Endothelial cell of umbilical vein (primary cell): Measurements from ENCODE around the gene COL28A1. TPM values are rescaled to one million over a fixed set of nuclear protein-coding genes. Genes with fewer than 3 reads are reported as not detected.

Experiments used
- BruUV-seq: library from RNA; stranded (reverse); fragments of 400-500 nt; replicated peaks from 2 replicates; lab custom pipeline; 2021; lab: Mats Ljungman, UMichigan
- CTCF ChIA-PET: fragments of 300-600, 350-600 bp; sonication (Branson Sonifier 250); formaldehyde crosslinking; loops from one replicate; lab custom pipeline; 2021; ENCODE audit warnings: antibody characterized with exemption, inconsistent platforms; lab: Charles Lee
- POLR2A ChIA-PET: fragments of 300-600, 350-600 bp; sonication (Branson Sonifier 250); formaldehyde crosslinking; loops from one replicate; lab custom pipeline; 2021; ENCODE audit warnings: antibody characterized with exemption, inconsistent platforms; lab: Charles Lee
- DNase-seq: peaks from one replicate; pipeline ENCODE4 v3.0.0-alpha.2; 2011; ENCODE audit warnings: low read depth, low spot score
- FAIRE-seq: peaks from 2 replicates; lab custom pipeline; 2011; peaks lifted over from hg19 to GRCh38; lab: Jason Lieb, UNC
- H2AFZ ChIP-seq: 2 replicates; pipeline ENCODE4 v1.6.0; 2012; ENCODE audit warnings: low read depth, low read length, control low read depth, inconsistent platforms
- H3K27ac ChIP-seq: 2 replicates; pipeline ENCODE4 v1.5.1; 2011; ENCODE audit warnings: low read depth, mild to moderate bottlenecking, control low read depth, low read length, moderate library complexity; ENCODE audit not compliant: insufficient read depth
- H3K27me3 ChIP-seq, 2 experiments: 2 replicates each; pipeline versions ENCODE4 v1.6.0 to v1.6.1; 2011; ENCODE audit warnings: low read length in 2 of 2, mixed read lengths in 1 of 2; ENCODE audit not compliant: control insufficient read depth in 2 of 2, insufficient read depth in 2 of 2
- H3K36me3 ChIP-seq, 2 experiments: 2 replicates in 1 of 2; 3 replicates in 1 of 2; pipeline ENCODE4 v1.5.1; 2011; ENCODE audit warnings: low read length in 2 of 2, mild to moderate bottlenecking in 1 of 2, moderate library complexity in 1 of 2; ENCODE audit not compliant: control insufficient read depth in 2 of 2, insufficient read depth in 2 of 2; ENCODE audit errors: extremely low read depth in 1 of 2
- H3K4me1 ChIP-seq: 3 replicates; pipeline ENCODE4 v1.5.1; 2011; ENCODE audit warnings: mild to moderate bottlenecking, low read length; ENCODE audit not compliant: control insufficient read depth, insufficient read depth; ENCODE audit errors: extremely low read depth
- H3K4me2 ChIP-seq: 2 replicates; pipeline ENCODE4 v1.6.1; 2011; ENCODE audit warnings: low read length, control low read depth, mixed read lengths; ENCODE audit not compliant: insufficient read depth
- H3K4me3 ChIP-seq, 3 experiments: fragments of 200-600 bp in 1 of 3; sonication (generic), shearing (Covaris generic) in 1 of 3; replicated peaks in 1 of 3; 2 replicates each; pipeline ENCODE4 v1.5.1; 2011 to 2016; ENCODE audit warnings: control low read depth in 3 of 3, low read length in 3 of 3, mild to moderate bottlenecking in 2 of 3, inconsistent platforms in 1 of 3, low read depth in 1 of 3, moderate library complexity in 1 of 3; ENCODE audit not compliant: insufficient read depth in 1 of 3
- H3K79me2 ChIP-seq: 2 replicates; pipeline ENCODE4 v1.6.0; 2012; ENCODE audit warnings: low read length, inconsistent platforms; ENCODE audit not compliant: control insufficient read depth, insufficient read depth
- H3K9ac ChIP-seq: replicated peaks from 2 replicates; pipeline ENCODE3; 2011; ENCODE audit warnings: low read length, control low read depth; ENCODE audit not compliant: insufficient read depth; ENCODE audit errors: extremely low read depth
- H3K9me1 ChIP-seq: replicated peaks from 3 replicates; pipeline ENCODE4 v1.6.0; 2011; ENCODE audit warnings: mild to moderate bottlenecking, low read length; ENCODE audit not compliant: control insufficient read depth, insufficient read depth; ENCODE audit errors: extremely low read depth
- H3K9me3 ChIP-seq: replicated peaks from 2 replicates; pipeline ENCODE4 v1.5.1; 2012; ENCODE audit warnings: low read length, inconsistent platforms; ENCODE audit not compliant: control insufficient read depth, insufficient read depth
- H4K20me1 ChIP-seq: replicated peaks from 2 replicates; pipeline ENCODE3; 2011; ENCODE audit warnings: mild to moderate bottlenecking, low read length; ENCODE audit not compliant: control insufficient read depth, insufficient read depth; ENCODE audit errors: extremely low read depth
- EZH2 ChIP-seq: IDR thresholded peaks from 2 replicates; pipeline ENCODE4 v1.6.1; 2012; ENCODE audit warnings: borderline replicate concordance, low read depth, mild to moderate bottlenecking, moderate library complexity, low read length, inconsistent platforms; ENCODE audit not compliant: severe bottlenecking
- FOS ChIP-seq: IDR thresholded peaks from 2 replicates; pipeline ENCODE4 v1.6.1; 2011; ENCODE audit warnings: mild to moderate bottlenecking, low read length, moderate library complexity, borderline replicate concordance; ENCODE audit not compliant: insufficient read depth
- GATA2 ChIP-seq: IDR thresholded peaks from 2 replicates; pipeline ENCODE4 v1.7.0; 2011; ENCODE audit warnings: low read depth, mild to moderate bottlenecking, moderate library complexity, mixed read lengths, low read length; ENCODE audit not compliant: insufficient read length, insufficient read depth
- JUN ChIP-seq: IDR thresholded peaks from 2 replicates; pipeline ENCODE4 v1.6.1; 2011; ENCODE audit warnings: borderline replicate concordance, low read depth; ENCODE audit not compliant: insufficient read length, insufficient read depth
- MYC ChIP-seq: IDR thresholded peaks from one replicate; pipeline ENCODE4 v1.6.1; 2011; ENCODE audit warnings: mild to moderate bottlenecking, low read depth, low read length
- POLR2A ChIP-seq: IDR thresholded peaks from 2 replicates; pipeline ENCODE4 v1.6.1; 2012; ENCODE audit warnings: low read depth, mild to moderate bottlenecking, control low read depth, low read length
- POLR2AphosphoS5 ChIP-seq: IDR thresholded peaks from 2 replicates; pipeline ENCODE4 v1.6.1; 2012; ENCODE audit warnings: low read depth, mild to moderate bottlenecking, control low read depth, low read length, moderate library complexity; ENCODE audit not compliant: insufficient read depth
- dilution Hi-C: fragments of 300-500 bp; cut with MboI; formaldehyde crosslinking; loops from one replicate; pipeline ENCODE4 v1.15.0; 2019; ENCODE audit warnings: low sequenced_read_pairs; ENCODE audit not compliant: extremely low pct_ligation_motif_present
- intact Hi-C: fragments of 100-400 bp; cut with micrococcal nuclease; formaldehyde crosslinking; loops from one replicate; pipeline ENCODE4 v1.10.0; 2022
- polyA plus RNA-seq, 4 experiments: library from polyadenylated mRNA; depleted of rRNA in 3 of 4; stranded (reverse) in 3 of 4; unstranded in 1 of 4; fragments of >200 nt; gene quantifications; 2 replicates each; pipeline versions ENCODE4 v1.2.1 to v1.2.3, GENCODE V29; 2011 to 2012; ENCODE audit warnings: missing spikeins in 1 of 4
- total RNA-seq: library from RNA; stranded (reverse); gene quantifications from 2 replicates; pipeline ENCODE4 v1.2.3, GENCODE V29; 2021
- TF ChIP-seq, protein P1 (sequence below): IDR thresholded peaks from 2 replicates; pipeline ENCODE4 v1.6.1; 2011; ENCODE audit not compliant: insufficient read depth, insufficient read length
- TF ChIP-seq, protein P2 (sequence below), 2 donors: IDR thresholded peaks; 1 replicate in 1 of 2; 2 replicates in 1 of 2; pipeline ENCODE4 v1.5.1; 2011; ENCODE audit warnings: low read length in 2 of 2, mild to moderate bottlenecking in 2 of 2, moderate library complexity in 2 of 2, control low read depth in 1 of 2, inconsistent platforms in 1 of 2, low read depth in 1 of 2; ENCODE audit not compliant: insufficient read depth in 1 of 2; ENCODE audit errors: extremely low read depth in 1 of 2

Gene COL28A1
- total and polyA plus RNA-seq, 2 donors (not counting 3 experiments of a cell fraction or from before 2014, with no cell fraction given), result not detected

DNA sequence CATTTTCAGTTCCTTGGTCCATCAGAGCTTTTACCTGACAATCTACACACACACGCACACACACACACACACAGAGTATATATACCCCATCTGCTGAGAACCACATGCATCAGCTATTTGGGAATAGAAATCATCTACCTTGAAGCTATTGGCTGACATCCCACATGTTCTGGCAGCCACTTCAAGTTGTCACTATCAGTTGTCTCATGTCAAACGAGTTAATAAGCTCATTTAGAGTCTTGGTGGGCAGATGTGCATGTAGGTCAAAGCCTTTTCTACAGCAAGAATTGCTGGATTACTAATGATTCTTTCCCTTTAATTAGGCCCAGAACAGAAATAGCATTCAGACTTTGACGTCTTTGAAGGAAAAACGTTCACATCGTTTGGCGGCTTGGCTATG is 36.8 kb downstream of the COL28A1 start:
- Histone ChIP-seq H3K9me3 (no peaks in the 10 kb centered on the region), H3K9ac (no peak overlapping the region), H3K9me1 (no peaks in the 10 kb centered on the region), H3K36me3 (no peaks in the 10 kb centered on the region), H3K4me2 (no peak overlapping the region), H3K27ac (no peak overlapping the region), H3K27me3 (no peaks in the 10 kb centered on the region), H3K4me1 (no peaks in the 10 kb centered on the region), H2AFZ (no peak overlapping the region), H3K79me2 (no peaks in the 10 kb centered on the region), H4K20me1 (no peaks in the 10 kb centered on the region), H3K4me3 (no peak overlapping the region)
- DNase-seq (no peak), FAIRE-seq (no peak)
- dilution Hi-C loops (no loop called here), intact Hi-C loops (no loop called here)
- TF ChIP-seq FOS (no peak), EZH2 (no peak)
- TF ChIP-seq, protein P1, sequence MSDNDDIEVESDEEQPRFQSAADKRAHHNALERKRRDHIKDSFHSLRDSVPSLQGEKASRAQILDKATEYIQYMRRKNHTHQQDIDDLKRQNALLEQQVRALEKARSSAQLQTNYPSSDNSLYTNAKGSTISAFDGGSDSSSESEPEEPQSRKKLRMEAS, result no peak
- TF ChIP-seq, protein P2, sequence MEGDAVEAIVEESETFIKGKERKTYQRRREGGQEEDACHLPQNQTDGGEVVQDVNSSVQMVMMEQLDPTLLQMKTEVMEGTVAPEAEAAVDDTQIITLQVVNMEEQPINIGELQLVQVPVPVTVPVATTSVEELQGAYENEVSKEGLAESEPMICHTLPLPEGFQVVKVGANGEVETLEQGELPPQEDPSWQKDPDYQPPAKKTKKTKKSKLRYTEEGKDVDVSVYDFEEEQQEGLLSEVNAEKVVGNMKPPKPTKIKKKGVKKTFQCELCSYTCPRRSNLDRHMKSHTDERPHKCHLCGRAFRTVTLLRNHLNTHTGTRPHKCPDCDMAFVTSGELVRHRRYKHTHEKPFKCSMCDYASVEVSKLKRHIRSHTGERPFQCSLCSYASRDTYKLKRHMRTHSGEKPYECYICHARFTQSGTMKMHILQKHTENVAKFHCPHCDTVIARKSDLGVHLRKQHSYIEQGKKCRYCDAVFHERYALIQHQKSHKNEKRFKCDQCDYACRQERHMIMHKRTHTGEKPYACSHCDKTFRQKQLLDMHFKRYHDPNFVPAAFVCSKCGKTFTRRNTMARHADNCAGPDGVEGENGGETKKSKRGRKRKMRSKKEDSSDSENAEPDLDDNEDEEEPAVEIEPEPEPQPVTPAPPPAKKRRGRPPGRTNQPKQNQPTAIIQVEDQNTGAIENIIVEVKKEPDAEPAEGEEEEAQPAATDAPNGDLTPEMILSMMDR (IDR thresholded peaks at IDR 0.05; ENCODE audit: extremely low read depth in 1 of 2, insufficient read depth in 1 of 2, low read depth in 1 of 2, low read length in 2 of 2), result no peak
- no TSS peak for BruUV-seq
- POLR2A ChIA-PET, result no interaction called here
- CTCF ChIA-PET, result interaction anchor here (1.1 kb wide), 1 partner anchor 76 kb away, joined by 3 read pairs; no protein-coding TSS in a partner anchor

DNA sequence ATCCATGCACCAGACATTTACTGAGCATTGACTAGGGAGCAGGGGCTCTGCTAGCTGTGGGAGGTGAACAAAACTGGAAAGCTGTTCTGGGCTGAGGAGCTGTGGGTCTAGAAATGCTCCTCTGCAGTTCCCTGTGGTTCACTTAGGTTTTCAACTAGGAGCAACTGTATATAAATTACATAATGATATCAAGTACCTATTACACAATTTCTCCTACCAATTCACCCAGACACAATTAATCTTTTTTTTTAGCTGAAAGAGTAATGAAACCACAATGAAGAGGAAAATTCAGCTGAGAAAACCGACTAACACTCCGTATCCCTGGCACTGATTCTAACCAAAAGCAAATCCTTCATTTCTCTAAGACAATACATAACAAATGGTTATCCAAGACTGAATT is 39.4 kb downstream of the COL28A1 start:
- no peak for TF ChIP-seq POLR2A
- no peak for TF ChIP-seq JUN
- no peak for TF ChIP-seq MYC
- TF ChIP-seq, protein P2 (IDR thresholded peaks at IDR 0.05; ENCODE audit: extremely low read depth in 1 of 2, insufficient read depth in 1 of 2, low read depth in 1 of 2, low read length in 2 of 2), result no peak
- no peak for TF ChIP-seq FOS
- TF ChIP-seq, protein P1, result no peak
- no peak for TF ChIP-seq GATA2
- no peak for TF ChIP-seq POLR2AphosphoS5
- TF ChIP-seq EZH2, result no peak
- Histone ChIP-seq H4K20me1 (no peaks in the 10 kb centered on the region), H3K4me2 (no peak overlapping the region), H3K9ac (no peak overlapping the region), H3K79me2 (no peaks in the 10 kb centered on the region), H3K9me1 (no peaks in the 10 kb centered on the region), H3K27me3 (no peaks in the 10 kb centered on the region), H2AFZ (no peak overlapping the region), H3K27ac (no peak overlapping the region), H3K4me3 (no peak overlapping the region), H3K9me3 (no peaks in the 10 kb centered on the region), H3K4me1 (no peaks in the 10 kb centered on the region), H3K36me3 (no peaks in the 10 kb centered on the region)
- no TSS peak for BruUV-seq
- intact Hi-C loops (no loop called here), dilution Hi-C loops (no loop called here)
- CTCF ChIA-PET, result interaction anchor here (0.9 to 1.6 kb wide), 2 partner anchors 10 to 12 kb away, joined by 3 read pairs; no protein-coding TSS in a partner anchor
- POLR2A ChIA-PET, result no interaction called here
- DNase-seq (no peak), FAIRE-seq (no peak)
